HUES48 (cell line): Measurements from ENCODE around the gene CMTM8.
"Not testable (repeated sequence)": the region's sequence is repeated elsewhere in the genome, so short reads cannot be mapped to it uniquely, and the experiment has no call there.

Experiments used
- H3K27ac ChIP-seq: one replicate; pipeline ENCODE4 v1.7.0; 2013; ENCODE audit warnings: low read depth, low read length, inconsistent platforms
- H3K27me3 ChIP-seq: 2 replicates; pipeline ENCODE4 v1.6.1; 2013; ENCODE audit warnings: mild to moderate bottlenecking, low read length; ENCODE audit not compliant: control insufficient read depth, insufficient read depth
- H3K36me3 ChIP-seq: 2 replicates; pipeline ENCODE4 v1.6.1; 2013; ENCODE audit warnings: low read length; ENCODE audit not compliant: control insufficient read depth, insufficient read depth
- H3K4me1 ChIP-seq: 2 replicates; pipeline ENCODE4 v1.6.1; 2013; ENCODE audit warnings: mild to moderate bottlenecking, low read length; ENCODE audit not compliant: control insufficient read depth, insufficient read depth
- H3K4me3 ChIP-seq: 2 replicates; pipeline ENCODE4 v1.5.1; 2013; ENCODE audit warnings: mild to moderate bottlenecking, low read depth, low read length
- H3K9ac ChIP-seq: 2 replicates; pipeline ENCODE4 v1.6.1; 2013; ENCODE audit warnings: mild to moderate bottlenecking, low read depth, low read length, moderate library complexity
- H3K9me3 ChIP-seq: 2 replicates; pipeline ENCODE4 v1.6.1; 2013; ENCODE audit warnings: low read length; ENCODE audit not compliant: control insufficient read depth, insufficient read depth

CMTM8 gene, protein sequence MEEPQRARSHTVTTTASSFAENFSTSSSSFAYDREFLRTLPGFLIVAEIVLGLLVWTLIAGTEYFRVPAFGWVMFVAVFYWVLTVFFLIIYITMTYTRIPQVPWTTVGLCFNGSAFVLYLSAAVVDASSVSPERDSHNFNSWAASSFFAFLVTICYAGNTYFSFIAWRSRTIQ

DNA sequence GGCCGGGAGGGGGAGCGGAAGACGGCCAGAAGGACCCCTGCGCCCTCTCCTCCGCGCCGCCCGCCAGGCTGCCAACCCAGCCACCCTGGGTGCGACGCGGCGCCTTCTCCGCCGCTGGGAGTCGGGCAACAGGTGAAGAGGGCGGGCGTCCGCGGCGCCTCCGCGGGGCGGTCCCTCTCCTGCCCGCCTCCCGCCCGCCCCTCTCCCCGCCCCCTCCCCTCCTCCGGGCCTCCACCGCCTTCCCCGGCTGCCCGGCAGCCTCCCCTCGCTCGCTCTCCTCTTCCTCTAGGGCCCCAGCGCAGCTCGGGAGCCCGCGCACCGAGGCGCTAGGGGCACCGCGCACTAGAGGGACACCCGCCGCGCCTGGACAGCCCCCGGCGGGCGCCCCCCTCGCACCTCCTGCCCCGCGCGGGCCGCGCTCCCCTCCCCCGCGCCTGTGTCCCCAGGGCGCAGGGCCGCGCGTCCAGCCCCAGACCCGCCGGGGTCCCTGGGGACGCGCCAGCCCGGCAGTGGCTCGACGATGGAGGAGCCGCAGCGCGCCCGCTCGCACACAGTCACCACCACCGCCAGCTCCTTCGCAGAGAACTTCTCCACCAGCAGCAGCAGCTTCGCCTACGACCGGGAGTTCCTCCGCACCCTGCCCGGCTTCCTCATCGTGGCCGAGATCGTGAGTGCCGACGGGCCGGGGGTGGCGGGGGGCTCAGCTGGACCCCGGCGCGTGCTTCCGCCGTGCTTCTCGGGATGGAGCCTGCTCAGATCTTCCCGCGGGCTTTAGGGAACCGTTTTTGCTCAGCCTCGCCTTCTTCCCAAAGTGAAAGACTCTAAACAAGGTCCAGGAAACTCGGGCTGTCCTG, at the start of gene CMTM8:
Gene CMTM8, plus strand, starts transcription at position 228 of the 854 bp plus-strand sequence. Its CDS starts 293 bp downstream, at position 521.
- Histone ChIP-seq H3K9me3 (peaks cover 6% of the 10 kb centered on the region; the same call in 1 of the 2 replicates), H3K36me3 (no peaks in the 10 kb centered on the region), H3K9ac (no peak within 1 kb of the TSS; the same call in none of the 2 replicates), H3K27ac (no peak within 1 kb of the TSS), H3K27me3 (peaks cover 35% of the 10 kb centered on the region), H3K4me1 (peaks cover 19% of the 10 kb centered on the region), H3K4me3 (peak within 1 kb of the TSS; percentile 80)

DNA sequence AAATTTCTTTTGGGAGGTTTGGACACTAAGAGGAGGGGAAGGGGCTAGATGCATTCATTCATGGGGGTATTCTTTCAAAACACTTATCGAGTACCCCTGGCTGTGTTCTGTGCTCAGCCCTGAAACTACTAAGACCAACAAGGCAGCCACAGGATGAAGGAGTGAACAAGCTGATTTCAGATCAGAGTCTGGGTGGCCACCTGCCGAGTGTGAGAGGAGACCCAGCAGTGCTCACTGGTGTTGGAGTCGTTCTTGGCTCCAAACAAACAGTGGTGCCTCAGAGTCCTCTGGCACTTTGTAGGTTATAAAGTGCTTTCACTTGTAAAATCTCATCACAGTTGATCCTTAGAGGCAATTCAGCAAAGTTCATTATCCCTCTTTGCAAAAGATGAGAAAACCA, 48.8 kb upstream of the CMTM8 start:
- H3K9me3 ChIP-seq, result no peaks in the 10 kb centered on the region
- H3K9ac ChIP-seq, result no peak overlapping the region
- no peaks in the 10 kb centered on the region for H3K27me3 ChIP-seq
- peaks cover 15% of the 10 kb centered on the region for H3K4me1 ChIP-seq
- H3K4me3 ChIP-seq, result no peak overlapping the region
- no peak overlapping the region for H3K27ac ChIP-seq
- no peaks in the 10 kb centered on the region for H3K36me3 ChIP-seq

DNA sequence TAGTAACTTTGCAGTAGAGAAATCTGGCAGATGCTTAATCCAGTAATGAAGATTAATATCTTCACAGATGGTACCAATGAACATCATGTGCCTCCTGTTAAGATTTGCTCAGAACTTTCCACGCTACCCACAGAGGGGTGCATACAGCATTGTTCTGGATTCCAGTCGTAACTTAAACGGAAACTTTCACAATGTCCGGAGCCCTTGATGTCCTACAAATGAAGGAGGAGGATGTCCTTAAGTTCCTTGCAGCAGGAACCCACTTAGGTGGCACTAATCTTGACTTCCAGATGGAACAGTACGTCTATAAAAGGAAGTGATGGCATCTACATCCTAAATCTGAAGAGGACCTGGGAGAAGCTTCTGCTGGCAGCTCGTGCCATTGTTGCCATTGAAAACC, 47.9 kb upstream of the CMTM8 start:
- H3K4me3 ChIP-seq, H3K9ac ChIP-seq, H3K27ac ChIP-seq, H3K36me3 ChIP-seq, H3K9me3 ChIP-seq, H3K27me3 ChIP-seq: not testable (repeated sequence)
- H3K4me1 ChIP-seq, result peaks cover 15% of the 10 kb centered on the region

DNA sequence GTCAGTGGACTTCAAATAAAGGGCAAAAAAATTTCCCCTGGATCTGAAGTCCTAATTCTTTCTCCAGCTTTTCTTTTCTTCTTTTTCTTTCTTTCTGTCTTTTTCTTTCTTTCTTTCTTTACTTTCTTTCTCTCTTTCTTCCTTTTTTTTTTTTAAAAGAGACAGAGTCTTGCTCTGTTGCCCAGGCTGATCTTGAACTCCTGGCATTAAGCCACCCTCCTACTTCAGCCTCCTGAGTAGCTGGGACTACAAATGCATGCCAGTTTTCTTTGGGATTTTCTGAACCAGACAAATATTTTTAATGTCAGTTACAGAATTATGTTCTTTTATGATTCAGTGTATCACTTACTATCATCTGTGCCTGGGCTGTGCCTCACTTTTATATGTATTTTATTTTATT, 45.4 kb upstream of the CMTM8 start:
- no peak overlapping the region for H3K4me3 ChIP-seq
- H3K27ac ChIP-seq, result no peak overlapping the region
- H3K9me3 ChIP-seq, result no peaks in the 10 kb centered on the region
- peaks cover 6% of the 10 kb centered on the region for H3K4me1 ChIP-seq
- no peaks in the 10 kb centered on the region for H3K36me3 ChIP-seq
- H3K27me3 ChIP-seq, result no peaks in the 10 kb centered on the region
- H3K9ac ChIP-seq, result no peak overlapping the region

DNA sequence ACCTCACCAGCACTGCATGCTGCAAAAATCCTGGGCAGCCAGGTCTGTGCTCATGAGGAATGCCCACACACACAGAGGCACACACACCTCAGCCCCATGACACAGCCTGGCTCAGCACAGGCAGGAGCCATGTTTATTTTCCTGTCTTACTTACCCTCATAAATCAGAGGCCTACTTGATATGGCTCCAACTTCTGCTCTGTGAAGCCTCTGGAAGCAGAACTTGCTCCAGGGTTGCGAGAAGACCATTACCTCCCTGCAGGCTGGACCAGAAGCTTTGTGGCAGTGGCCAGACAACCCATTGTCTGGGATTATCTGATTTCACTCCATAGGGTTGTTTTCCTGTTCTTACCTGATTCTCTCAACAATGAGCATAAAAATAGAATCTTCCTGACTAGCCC, 43.8 kb upstream of the CMTM8 start:
- Histone ChIP-seq H3K9ac (no peak overlapping the region), H3K36me3 (no peaks in the 10 kb centered on the region), H3K27me3 (no peaks in the 10 kb centered on the region), H3K27ac (no peak overlapping the region), H3K4me3 (no peak overlapping the region), H3K9me3 (no peaks in the 10 kb centered on the region), H3K4me1 (peaks cover 3% of the 10 kb centered on the region)

DNA sequence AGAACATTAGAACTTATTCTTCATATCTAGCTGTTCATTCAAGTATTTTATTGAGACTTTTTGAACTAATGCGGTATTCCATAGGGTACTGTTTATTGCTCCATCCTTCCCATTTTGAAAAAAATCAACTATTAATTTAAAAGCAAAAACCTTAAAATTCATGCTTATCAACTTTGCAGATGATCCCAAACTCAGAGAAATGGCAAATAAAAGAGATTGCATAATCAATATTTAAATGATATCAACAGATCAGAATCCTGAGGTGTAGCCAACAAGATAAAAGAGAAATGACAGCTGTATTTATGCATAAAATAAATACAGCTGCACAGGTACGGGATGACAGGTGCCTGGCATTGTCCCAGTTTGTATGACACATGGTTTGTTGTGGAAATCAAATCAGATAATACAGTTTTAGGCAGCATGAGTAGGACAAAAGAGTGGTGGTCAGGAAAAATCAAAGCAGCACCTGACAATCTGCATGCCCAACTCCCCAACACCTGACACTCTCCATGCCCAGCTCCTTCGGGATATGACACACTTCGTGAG, 42.4 kb upstream of the CMTM8 start:
- H3K27me3 ChIP-seq, result no peaks in the 10 kb centered on the region
- H3K36me3 ChIP-seq, result no peaks in the 10 kb centered on the region
- no peaks in the 10 kb centered on the region for H3K4me1 ChIP-seq
- no peaks in the 10 kb centered on the region for H3K9me3 ChIP-seq
- no peak overlapping the region for H3K9ac ChIP-seq
- no peak overlapping the region for H3K4me3 ChIP-seq
- H3K27ac ChIP-seq, result no peak overlapping the region

DNA sequence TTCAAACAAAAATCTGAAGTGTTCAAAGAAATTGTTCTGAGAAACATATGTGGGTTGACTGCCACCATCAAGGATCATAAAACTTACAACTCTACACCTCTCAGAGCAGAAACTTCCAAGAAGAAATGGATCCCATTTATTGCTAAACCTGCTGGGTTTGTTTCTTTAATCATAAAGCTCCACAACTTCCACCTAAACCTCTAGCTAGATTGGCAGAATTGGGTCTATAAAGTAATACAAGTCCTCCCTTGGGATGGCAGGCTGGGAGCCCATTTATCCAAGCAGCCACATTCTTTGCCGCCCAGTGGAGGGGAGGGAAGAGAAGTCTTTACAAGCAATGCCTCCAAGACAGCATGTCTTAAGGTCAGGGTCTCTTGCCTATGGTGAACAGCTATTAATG, 40.5 kb upstream of the CMTM8 start:
- no peaks in the 10 kb centered on the region for H3K4me1 ChIP-seq
- H3K27me3 ChIP-seq, result no peaks in the 10 kb centered on the region
- no peaks in the 10 kb centered on the region for H3K36me3 ChIP-seq
- H3K9ac ChIP-seq, result no peak overlapping the region
- no peaks in the 10 kb centered on the region for H3K9me3 ChIP-seq
- H3K4me3 ChIP-seq, result no peak overlapping the region
- H3K27ac ChIP-seq, result no peak overlapping the region

DNA sequence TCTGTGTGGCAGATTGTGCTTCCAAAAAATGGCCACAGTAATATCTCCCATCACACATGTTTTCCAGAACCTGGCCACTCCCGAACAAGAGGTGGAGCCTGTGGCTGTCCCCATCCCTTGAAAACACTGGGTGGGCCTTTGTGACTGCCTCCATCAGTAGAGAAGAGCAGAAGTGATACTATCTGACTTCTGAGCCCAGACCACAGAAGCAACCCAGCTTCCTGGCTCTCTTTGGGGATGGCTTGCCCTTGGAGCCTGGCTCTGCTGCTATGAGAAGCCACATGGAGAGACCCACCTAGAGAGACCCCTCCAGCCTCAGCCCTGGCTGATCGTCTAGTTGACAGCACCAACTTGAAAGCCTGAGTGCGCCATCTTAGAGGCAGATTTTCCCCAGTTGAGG, 39.8 kb upstream of the CMTM8 start:
- no peak overlapping the region for H3K4me3 ChIP-seq
- no peak overlapping the region for H3K9ac ChIP-seq
- H3K36me3 ChIP-seq, result no peaks in the 10 kb centered on the region
- no peaks in the 10 kb centered on the region for H3K9me3 ChIP-seq
- H3K27me3 ChIP-seq, result no peaks in the 10 kb centered on the region
- H3K27ac ChIP-seq, result no peak overlapping the region
- no peaks in the 10 kb centered on the region for H3K4me1 ChIP-seq

DNA sequence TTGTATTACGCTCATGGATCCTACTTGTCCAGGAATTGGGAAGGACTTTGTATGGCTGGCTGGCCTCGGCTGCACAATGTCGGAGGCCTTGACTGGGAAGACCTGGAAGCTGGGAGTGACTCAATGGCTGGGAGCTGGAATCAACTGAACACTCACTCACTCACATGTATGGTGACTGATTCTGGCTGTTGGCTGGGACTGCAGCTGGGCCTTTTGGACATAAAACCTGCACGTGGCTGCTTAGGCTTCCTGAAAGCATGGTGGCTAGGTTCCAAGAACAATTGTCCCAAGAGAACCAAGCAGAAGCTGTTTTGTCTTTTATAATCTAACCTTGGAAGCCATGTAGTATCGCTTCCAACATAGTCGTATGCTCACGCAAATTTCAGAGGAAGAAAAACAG, 38.0 kb upstream of the CMTM8 start:
- H3K36me3 ChIP-seq, result no peaks in the 10 kb centered on the region
- H3K27ac ChIP-seq, result no peak overlapping the region
- no peaks in the 10 kb centered on the region for H3K27me3 ChIP-seq
- no peaks in the 10 kb centered on the region for H3K4me1 ChIP-seq
- no peaks in the 10 kb centered on the region for H3K9me3 ChIP-seq
- no peak overlapping the region for H3K9ac ChIP-seq
- H3K4me3 ChIP-seq, result no peak overlapping the region

DNA sequence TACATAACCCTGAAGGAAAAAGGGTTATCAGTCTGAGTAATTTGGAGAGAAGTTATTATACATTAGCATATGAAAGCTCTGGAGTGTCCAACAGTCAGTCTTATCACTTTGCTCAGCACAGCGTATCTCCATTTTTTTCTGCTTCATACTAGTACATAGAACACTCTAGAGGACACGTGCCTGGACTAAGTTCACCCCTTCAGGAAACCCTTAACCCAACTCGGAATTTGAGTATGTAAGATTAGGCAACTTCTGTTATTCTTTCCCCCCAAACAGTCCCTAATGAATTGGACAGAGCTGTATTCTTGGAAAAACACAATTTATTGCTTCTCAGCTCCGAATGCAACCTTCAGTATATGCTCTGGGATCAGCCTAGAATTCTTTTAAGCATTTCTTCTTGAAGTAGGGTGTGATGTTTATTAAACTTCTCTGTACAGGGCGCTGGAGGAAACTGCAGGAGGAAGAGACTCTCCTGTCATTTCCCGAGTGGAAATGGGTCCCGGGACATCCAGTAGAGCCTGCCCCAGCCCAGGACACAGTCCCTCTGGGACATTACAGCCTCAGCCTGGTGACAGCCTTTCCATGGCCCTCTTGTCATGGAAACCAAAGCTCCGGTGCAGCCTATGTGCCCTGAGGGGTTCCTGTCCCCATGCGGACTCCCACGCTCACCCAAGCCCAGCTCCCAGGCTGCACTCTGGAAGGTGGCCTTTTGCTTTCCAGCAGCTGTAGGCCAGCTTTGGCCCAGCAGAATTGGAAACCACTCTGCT, 37.3 kb upstream of the CMTM8 start:
- Histone ChIP-seq H3K4me1 (no peaks in the 10 kb centered on the region), H3K9me3 (no peaks in the 10 kb centered on the region), H3K27ac (no peak overlapping the region), H3K36me3 (no peaks in the 10 kb centered on the region), H3K27me3 (no peaks in the 10 kb centered on the region), H3K9ac (no peak overlapping the region), H3K4me3 (no peak overlapping the region)

DNA sequence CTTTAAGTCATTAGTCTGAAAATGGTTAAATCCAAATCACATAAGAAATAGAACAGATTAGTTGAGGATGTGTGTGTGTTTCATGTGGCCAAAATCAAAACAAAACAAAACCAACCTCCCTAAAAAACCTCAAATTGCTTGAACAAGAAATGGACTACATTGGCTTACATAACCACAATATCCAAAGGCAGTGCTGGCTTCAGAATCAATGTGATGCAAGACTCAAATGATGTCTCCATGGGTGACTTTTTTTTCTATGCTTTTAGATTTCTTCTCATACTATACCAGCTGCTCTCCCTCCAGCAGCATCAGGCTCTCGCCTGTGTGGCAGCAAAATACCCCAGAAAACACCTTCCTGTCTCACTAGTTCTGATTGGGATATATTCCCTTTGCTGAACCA, 36.0 kb upstream of the CMTM8 start:
- H3K36me3 ChIP-seq, result no peaks in the 10 kb centered on the region
- H3K27ac ChIP-seq, result no peak overlapping the region
- H3K4me3 ChIP-seq, result no peak overlapping the region
- H3K4me1 ChIP-seq, result no peaks in the 10 kb centered on the region
- H3K9me3 ChIP-seq, result no peaks in the 10 kb centered on the region
- no peak overlapping the region for H3K9ac ChIP-seq
- no peaks in the 10 kb centered on the region for H3K27me3 ChIP-seq
